GM21825 (cell line): ENCODE measurements around the gene PLAU.
"Not testable (repeated sequence)": the region's sequence is repeated elsewhere in the genome, so short reads cannot be mapped to it uniquely, and the experiment has no call there.

ENCODE experiments used
- ATAC-seq: cut with Tn5 transposase; IDR thresholded peaks from one replicate; pipeline ENCODE4 v1.9.1; 2021; ENCODE audit warnings: mild to moderate bottlenecking, moderate library complexity; ENCODE audit not compliant: unreplicated experiment

The PLAU gene

GRCh38 chr10:73895381-73895780 is 15.6 kb upstream of the PLAU start:
- ATAC-seq, result not testable (repeated sequence)

- ATAC-seq, result no peak
Measured at GRCh38 chr10:73897693-73898092, 13.2 kb upstream of the PLAU start.

DNA sequence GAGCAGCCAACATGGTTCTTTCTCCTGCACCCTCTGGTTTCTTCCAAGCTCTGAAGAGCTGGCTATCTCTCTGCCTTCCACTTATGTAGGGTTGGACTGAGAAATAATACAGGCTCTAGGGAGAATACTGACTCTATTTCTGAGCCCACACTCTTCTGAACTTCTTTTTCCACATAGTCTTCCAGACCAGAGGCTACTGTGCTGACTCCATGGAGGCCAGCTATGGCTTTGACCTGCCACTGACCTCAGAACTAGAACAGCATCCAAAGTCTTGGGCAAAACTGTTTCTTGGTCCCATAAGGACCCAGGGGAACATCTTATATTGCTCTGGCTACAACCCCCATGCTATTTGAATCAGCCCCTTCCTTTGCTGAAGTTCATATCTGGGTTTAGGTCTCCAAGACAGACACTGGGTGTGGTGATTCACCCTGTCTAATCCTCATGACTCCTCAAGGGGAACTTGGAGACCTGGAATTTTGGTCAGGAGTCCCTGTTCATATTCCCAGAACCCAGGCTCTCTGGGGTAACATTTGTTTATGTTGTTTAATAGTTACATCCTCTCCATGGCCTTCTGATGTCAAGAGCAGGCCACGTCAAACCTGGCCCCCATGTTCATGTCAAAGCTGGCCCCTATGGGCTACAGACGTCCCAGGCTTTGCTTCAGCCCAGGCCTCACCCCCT is 12.1 kb upstream of the PLAU start:
- no peak for ATAC-seq

- ATAC-seq, result no peak
Measured at GRCh38 chr10:73899423-73899822, 11.5 kb upstream of the PLAU start.

DNA sequence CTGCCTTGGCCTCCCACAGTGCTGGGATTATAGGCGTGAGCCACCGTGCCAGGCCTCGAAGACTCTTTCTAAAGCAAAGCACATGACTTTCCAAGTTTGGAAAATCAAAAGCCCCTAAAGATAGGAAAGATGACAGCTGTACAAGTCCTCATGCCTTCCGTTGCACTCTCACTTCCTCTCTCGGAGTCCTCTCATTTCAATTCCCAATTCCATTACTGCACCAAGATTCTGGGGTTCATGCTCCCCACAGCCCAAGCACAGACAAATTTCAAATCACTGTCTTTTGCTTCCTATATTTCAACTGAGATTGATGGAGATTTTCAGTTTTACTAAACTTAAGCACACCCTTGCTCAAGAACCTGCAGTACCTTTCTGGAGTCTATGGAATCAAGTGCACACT is 10.9 kb upstream of the PLAU start:
- no peak for ATAC-seq

GRCh38 chr10:73901261-73901660 is 9.7 kb upstream of the PLAU start:
- ATAC-seq, result no peak

- no peak for ATAC-seq
Measured at GRCh38 chr10:73902351-73902750, 8.6 kb upstream of the PLAU start.

DNA sequence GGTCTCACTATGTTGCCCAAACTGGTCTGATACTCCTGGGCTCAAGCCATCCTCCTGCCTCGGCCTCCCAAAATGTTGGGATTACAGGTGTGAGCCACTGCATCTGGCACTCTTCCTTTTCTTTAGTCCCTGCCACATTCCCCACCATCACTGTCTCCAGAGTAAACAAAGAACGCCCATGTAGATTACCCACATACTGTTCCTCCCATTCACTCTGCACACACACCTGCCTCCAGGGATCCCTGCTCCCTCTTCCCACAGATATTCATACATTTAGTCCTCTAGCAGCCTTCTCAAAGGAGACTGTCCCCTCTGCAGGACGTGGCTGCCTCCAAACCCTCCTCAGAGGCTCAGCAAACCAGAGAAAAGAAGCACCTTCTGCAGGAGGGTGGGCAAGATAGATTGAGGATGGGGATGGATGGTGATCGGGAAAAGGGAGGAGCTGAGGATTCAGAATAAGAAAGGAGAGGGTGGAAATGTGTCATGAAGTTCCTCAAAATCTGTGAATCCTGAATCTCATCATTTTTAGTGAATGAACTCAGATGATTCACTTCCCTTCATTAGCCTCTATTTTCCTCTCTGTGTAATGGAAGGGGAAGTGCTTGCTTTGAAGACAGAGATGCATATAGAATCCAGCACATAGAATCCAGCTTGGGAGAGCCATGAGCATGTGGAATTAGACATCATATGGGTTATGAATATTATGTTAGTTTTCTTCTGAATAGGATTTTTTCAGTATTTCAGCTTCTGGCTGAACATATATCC is 5.5 kb upstream of the PLAU start:
- ATAC-seq, result no peak

GRCh38 chr10:73906524-73907447 is 4.1 kb upstream of the PLAU start:
- no peak for ATAC-seq

- no peak for ATAC-seq
Measured at GRCh38 chr10:73907841-73908517, 3.0 kb upstream of the PLAU start.

DNA sequence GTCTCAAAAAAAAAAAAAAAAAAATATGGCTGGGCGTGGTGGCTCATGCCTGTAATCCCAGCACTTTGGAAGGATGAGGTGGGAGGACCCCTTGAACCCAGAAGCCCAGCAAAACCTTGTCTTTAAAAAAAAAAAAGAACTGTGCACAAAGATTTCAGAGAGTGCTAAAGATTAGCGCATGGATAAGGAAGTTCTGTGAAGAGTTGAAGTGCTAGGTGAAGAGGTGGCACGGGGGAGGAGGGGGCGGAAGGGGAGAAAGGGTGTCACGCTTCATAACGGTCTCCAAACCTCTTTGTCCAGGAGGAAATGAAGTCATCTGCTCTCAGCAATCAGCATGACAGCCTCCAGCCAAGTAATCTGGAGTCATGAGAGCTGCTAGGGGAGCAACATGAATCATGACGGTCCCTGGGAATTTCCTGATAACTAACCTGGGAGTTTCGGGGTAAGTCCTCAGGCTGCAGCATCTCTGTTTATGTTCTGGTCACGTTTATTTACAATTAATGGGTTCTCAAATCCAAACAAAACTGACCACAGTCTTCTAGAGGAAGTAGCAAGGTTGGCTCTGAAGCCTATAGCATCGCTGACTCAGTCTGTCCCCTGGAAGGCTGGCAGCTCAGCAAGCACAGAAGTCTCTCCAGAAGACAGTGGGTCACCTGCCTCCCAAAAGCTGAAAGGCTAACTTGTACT is 1.9 kb upstream of the PLAU start:
- ATAC-seq, result peak; percentile 55

DNA sequence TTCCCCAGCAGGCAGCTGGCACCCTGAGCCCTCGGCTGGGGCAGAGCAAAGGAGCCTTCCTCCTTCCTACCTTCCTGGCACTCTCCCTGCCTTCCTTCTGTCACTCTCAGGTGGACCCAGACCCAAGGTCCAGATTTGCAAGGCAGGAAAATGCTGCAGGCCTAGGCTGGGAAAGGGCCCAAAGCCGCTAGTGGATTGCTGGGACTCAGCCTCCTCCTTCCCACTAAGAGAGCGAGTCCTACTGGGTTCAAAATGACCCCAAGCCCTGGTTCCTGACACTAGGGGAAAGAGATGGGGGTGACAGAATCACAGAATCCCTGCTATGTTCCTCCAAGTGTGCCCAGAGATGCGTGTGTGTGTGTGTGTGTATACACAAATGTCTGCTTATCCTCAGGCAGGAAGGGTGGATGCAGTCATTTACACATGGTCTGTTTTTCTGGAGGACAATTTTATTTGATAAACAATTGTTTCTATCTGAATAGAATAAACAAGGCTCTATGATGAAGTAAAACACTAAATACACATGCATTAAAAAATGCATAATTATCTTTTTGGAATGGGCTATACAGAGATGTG is 1.3 kb upstream of the PLAU start:
- no peak for ATAC-seq

DNA sequence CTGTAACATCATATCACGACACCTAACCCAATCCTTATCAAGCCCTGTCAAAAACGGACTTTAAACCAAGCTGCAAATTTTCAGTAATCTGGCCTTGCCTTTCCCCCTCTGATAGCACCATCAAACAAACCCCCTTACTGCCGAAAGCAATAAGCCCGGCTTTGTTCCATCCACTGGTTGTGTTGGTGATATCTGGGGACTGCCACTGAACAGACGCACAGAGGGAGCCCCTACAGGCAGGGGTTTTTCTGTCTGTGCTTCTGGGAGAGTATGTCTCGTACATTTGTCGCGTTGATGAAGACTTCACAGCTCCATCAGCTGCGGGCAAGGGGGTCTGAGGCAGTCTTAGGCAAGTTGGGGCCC is 550 bp upstream of the PLAU start:
- peak; percentile 20 for ATAC-seq

DNA sequence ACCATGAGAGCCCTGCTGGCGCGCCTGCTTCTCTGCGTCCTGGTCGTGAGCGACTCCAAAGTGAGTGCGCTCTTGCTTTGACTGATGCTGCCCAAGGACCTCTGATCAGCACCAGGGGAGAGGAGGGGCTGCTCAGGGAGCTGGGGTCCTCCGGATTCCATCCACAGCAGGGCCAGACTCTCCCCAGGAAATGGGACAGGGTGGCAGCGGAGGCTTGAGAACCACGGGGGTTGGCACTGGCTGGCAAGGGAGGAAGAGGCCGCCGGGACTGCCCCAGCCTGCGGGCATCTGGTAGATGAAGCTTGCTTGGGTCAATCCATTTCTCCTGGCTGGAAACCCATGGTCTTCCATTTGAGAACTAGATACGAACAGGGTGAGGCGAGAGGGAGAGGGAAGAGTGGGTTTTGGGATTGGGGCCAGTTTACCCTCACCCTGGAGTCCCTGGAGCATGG is 647 bp downstream of the PLAU start:
- no peak for ATAC-seq

- ATAC-seq, result no peak
Measured at GRCh38 chr10:73914036-73914435, 3.1 kb downstream of the PLAU start.

DNA sequence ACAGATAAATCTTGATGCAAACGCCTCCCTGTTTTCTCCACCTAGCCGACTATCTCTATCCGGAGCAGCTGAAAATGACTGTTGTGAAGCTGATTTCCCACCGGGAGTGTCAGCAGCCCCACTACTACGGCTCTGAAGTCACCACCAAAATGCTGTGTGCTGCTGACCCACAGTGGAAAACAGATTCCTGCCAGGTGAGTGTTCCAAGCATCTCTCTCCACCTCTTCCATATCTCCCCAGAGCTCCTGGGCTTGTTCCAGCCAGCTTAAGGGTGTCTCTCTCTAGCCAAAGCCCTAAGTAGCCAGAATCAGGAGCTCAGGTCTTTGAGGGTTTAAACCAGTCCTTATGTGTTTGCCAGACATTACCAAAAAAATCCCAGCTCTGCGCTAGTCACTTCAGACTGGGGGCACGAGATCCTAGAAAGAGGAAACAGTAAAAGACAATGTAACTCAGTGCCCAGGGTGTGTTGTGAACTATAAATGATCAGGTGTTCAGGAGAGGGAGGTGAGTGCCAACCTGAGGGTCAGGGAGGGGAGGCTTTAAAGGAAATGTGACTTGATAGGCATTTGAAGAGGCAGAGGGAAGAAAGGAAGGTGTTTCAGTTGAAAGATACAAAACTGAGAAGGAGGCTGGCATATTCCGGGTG is 4.4 kb downstream of the PLAU start:
- ATAC-seq, result no peak

- no peak for ATAC-seq
Measured at GRCh38 chr10:73916761-73917470, 6.0 kb downstream of the PLAU start.

- ATAC-seq, result no peak
Measured at GRCh38 chr10:73917566-73918305, 6.8 kb downstream of the PLAU start.
